ENCODE measurements around the gene XKR7. TPM values are rescaled to one million over a fixed set of nuclear protein-coding genes. Genes with fewer than 3 reads are reported as not detected.
A peak's percentile ranks its signal among the peaks of the same experiment; 100 is the strongest.

XKR7 gene
- polyA plus RNA-seq, 2 donors, result under 0.01 TPM; not detected in 1

GRCh38 chr20:32034581-32035425, 66.9 kb downstream of the XKR7 start:
- 53 to 57% methylated on average over 9 of the region's 9 CpGs for WGBS, 2 donors
- Histone ChIP-seq H3K4me1 (ENCODE audit: control insufficient read depth in 2 of 2, insufficient read depth in 2 of 2, low read length in 1 of 2) (no peaks in the 10 kb centered on the region), H3K9me3 (ENCODE audit: control insufficient read depth in 2 of 2, insufficient read depth in 1 of 2, low read depth in 1 of 2, low read length in 1 of 2) (no peaks in the 10 kb centered on the region), H3K4me3 (ENCODE audit: low read depth in 1 of 2, low read length in 2 of 2) (no peak overlapping the region), H3K27me3 (ENCODE audit: control insufficient read depth in 1 of 2, insufficient read depth in 2 of 2, low read length in 2 of 2) (no peaks in the 10 kb centered on the region), H3K27ac (ENCODE audit: low read depth in 2 of 2, low read length in 1 of 2) (no peak overlapping the region), H3K36me3 (ENCODE audit: control insufficient read depth in 2 of 2, insufficient read depth in 2 of 2, low read length in 1 of 2) (no peaks in the 10 kb centered on the region)

GRCh38 chr20:32035426-32035779, 67.5 kb downstream of the XKR7 start:
- no peak overlapping the region for H3K4me3 ChIP-seq (ENCODE audit: low read depth in 1 of 2, low read length in 2 of 2)
- WGBS, 2 donors, result 74 to 81% methylated on average over 8 of the region's 8 CpGs
- H3K36me3 ChIP-seq (ENCODE audit: control insufficient read depth in 2 of 2, insufficient read depth in 2 of 2, low read length in 1 of 2), result no peaks in the 10 kb centered on the region
- no peaks in the 10 kb centered on the region for H3K9me3 ChIP-seq (ENCODE audit: control insufficient read depth in 2 of 2, insufficient read depth in 1 of 2, low read depth in 1 of 2, low read length in 1 of 2)
- no peaks in the 10 kb centered on the region for H3K27me3 ChIP-seq (ENCODE audit: control insufficient read depth in 1 of 2, insufficient read depth in 2 of 2, low read length in 2 of 2)
- no peak overlapping the region for H3K27ac ChIP-seq (ENCODE audit: low read depth in 2 of 2, low read length in 1 of 2)
- H3K4me1 ChIP-seq (ENCODE audit: control insufficient read depth in 2 of 2, insufficient read depth in 2 of 2, low read length in 1 of 2), result no peaks in the 10 kb centered on the region

GRCh38 chr20:32036252-32036651, 68.3 kb downstream of the XKR7 start:
- 51 to 55% methylated on average over 4 of the region's 4 CpGs for WGBS, 2 donors
- no peak overlapping the region for H3K27ac ChIP-seq (ENCODE audit: low read depth in 2 of 2, low read length in 1 of 2)
- H3K36me3 ChIP-seq (ENCODE audit: control insufficient read depth in 2 of 2, insufficient read depth in 2 of 2, low read length in 1 of 2), result no peaks in the 10 kb centered on the region
- no peaks in the 10 kb centered on the region for H3K4me1 ChIP-seq (ENCODE audit: control insufficient read depth in 2 of 2, insufficient read depth in 2 of 2, low read length in 1 of 2)
- no peaks in the 10 kb centered on the region for H3K27me3 ChIP-seq (ENCODE audit: control insufficient read depth in 1 of 2, insufficient read depth in 2 of 2, low read length in 2 of 2)
- no peaks in the 10 kb centered on the region for H3K9me3 ChIP-seq (ENCODE audit: control insufficient read depth in 2 of 2, insufficient read depth in 1 of 2, low read depth in 1 of 2, low read length in 1 of 2)
- H3K4me3 ChIP-seq (ENCODE audit: low read depth in 1 of 2, low read length in 2 of 2), result no peak overlapping the region

- Histone ChIP-seq H3K9me3 (ENCODE audit: control insufficient read depth in 2 of 2, insufficient read depth in 1 of 2, low read depth in 1 of 2, low read length in 1 of 2) (no peaks in the 10 kb centered on the region), H3K27me3 (ENCODE audit: control insufficient read depth in 1 of 2, insufficient read depth in 2 of 2, low read length in 2 of 2) (no peaks in the 10 kb centered on the region), H3K4me1 (ENCODE audit: control insufficient read depth in 2 of 2, insufficient read depth in 2 of 2, low read length in 1 of 2) (no peaks in the 10 kb centered on the region), H3K4me3 (ENCODE audit: low read depth in 1 of 2, low read length in 2 of 2) (no peak overlapping the region), H3K27ac (ENCODE audit: low read depth in 2 of 2, low read length in 1 of 2) (no peak overlapping the region), H3K36me3 (ENCODE audit: control insufficient read depth in 2 of 2, insufficient read depth in 2 of 2, low read length in 1 of 2) (no peaks in the 10 kb centered on the region)
- WGBS, 2 donors, result 53 to 55% methylated on average over 10 of the region's 10 CpGs
Measured at GRCh38 chr20:32036716-32037485, 69.0 kb downstream of the XKR7 start.

- WGBS, 2 donors, result 51 to 64% methylated on average over 4 of the region's 4 CpGs
- Histone ChIP-seq H3K4me1 (ENCODE audit: control insufficient read depth in 2 of 2, insufficient read depth in 2 of 2, low read length in 1 of 2) (no peaks in the 10 kb centered on the region), H3K36me3 (ENCODE audit: control insufficient read depth in 2 of 2, insufficient read depth in 2 of 2, low read length in 1 of 2) (no peaks in the 10 kb centered on the region), H3K9me3 (ENCODE audit: control insufficient read depth in 2 of 2, insufficient read depth in 1 of 2, low read depth in 1 of 2, low read length in 1 of 2) (no peaks in the 10 kb centered on the region), H3K27me3 (ENCODE audit: control insufficient read depth in 1 of 2, insufficient read depth in 2 of 2, low read length in 2 of 2) (no peaks in the 10 kb centered on the region), H3K4me3 (ENCODE audit: low read depth in 1 of 2, low read length in 2 of 2) (no peak overlapping the region), H3K27ac (ENCODE audit: low read depth in 2 of 2, low read length in 1 of 2) (no peak overlapping the region)
Measured at GRCh38 chr20:32037929-32038328, 70.0 kb downstream of the XKR7 start.

GRCh38 chr20:32040142-32040953, 72.4 kb downstream of the XKR7 start:
- Histone ChIP-seq H3K27me3 (ENCODE audit: control insufficient read depth in 1 of 2, insufficient read depth in 2 of 2, low read length in 2 of 2) (no peaks in the 10 kb centered on the region), H3K36me3 (ENCODE audit: control insufficient read depth in 2 of 2, insufficient read depth in 2 of 2, low read length in 1 of 2) (no peaks in the 10 kb centered on the region), H3K4me3 (ENCODE audit: low read depth in 1 of 2, low read length in 2 of 2) (no peak overlapping the region), H3K27ac (ENCODE audit: low read depth in 2 of 2, low read length in 1 of 2) (peak overlapping the region; percentile 47 to 52), H3K4me1 (ENCODE audit: control insufficient read depth in 2 of 2, insufficient read depth in 2 of 2, low read length in 1 of 2) (no peaks in the 10 kb centered on the region), H3K9me3 (ENCODE audit: control insufficient read depth in 2 of 2, insufficient read depth in 1 of 2, low read depth in 1 of 2, low read length in 1 of 2) (no peaks in the 10 kb centered on the region)
- 35 to 50% methylated on average over 9 to 10 of the region's 10 CpGs for WGBS, 2 donors

GRCh38 chr20:32045999-32046398, 78.0 kb downstream of the XKR7 start:
- H3K36me3 ChIP-seq (ENCODE audit: control insufficient read depth in 2 of 2, insufficient read depth in 2 of 2, low read length in 1 of 2), result no peaks in the 10 kb centered on the region
- WGBS, 2 donors, result 75% methylated on average over 3 of the region's 3 CpGs

GRCh38 chr20:32050324-32050841, 82.4 kb downstream of the XKR7 start:
- no peaks in the 10 kb centered on the region for H3K36me3 ChIP-seq (ENCODE audit: control insufficient read depth in 2 of 2, insufficient read depth in 2 of 2, low read length in 1 of 2)
- peaks cover 2 to 9% of the 10 kb centered on the region in 2 donors for H3K4me1 ChIP-seq (ENCODE audit: control insufficient read depth in 2 of 2, insufficient read depth in 2 of 2, low read length in 1 of 2)
- peaks cover 0 to 15% of the 10 kb centered on the region in 2 donors for H3K27me3 ChIP-seq (ENCODE audit: control insufficient read depth in 1 of 2, insufficient read depth in 2 of 2, low read length in 2 of 2)
- H3K9me3 ChIP-seq (ENCODE audit: control insufficient read depth in 2 of 2, insufficient read depth in 1 of 2, low read depth in 1 of 2, low read length in 1 of 2), result no peaks in the 10 kb centered on the region
- 94% methylated on average over 4 of the region's 4 CpGs for WGBS, 2 donors
- no peak overlapping the region for H3K27ac ChIP-seq (ENCODE audit: low read depth in 2 of 2, low read length in 1 of 2)
- no peak overlapping the region for H3K4me3 ChIP-seq (ENCODE audit: low read depth in 1 of 2, low read length in 2 of 2)

More at GRCh38 chr20:32045999-32046398, 78.0 kb downstream of the XKR7 start:
- H3K27ac ChIP-seq (ENCODE audit: low read depth in 2 of 2, low read length in 1 of 2), result no peak overlapping the region
- no peak overlapping the region for H3K4me3 ChIP-seq (ENCODE audit: low read depth in 1 of 2, low read length in 2 of 2)
- H3K27me3 ChIP-seq (ENCODE audit: control insufficient read depth in 1 of 2, insufficient read depth in 2 of 2, low read length in 2 of 2), result peaks cover 0 to 3% of the 10 kb centered on the region in 2 donors
- H3K9me3 ChIP-seq (ENCODE audit: control insufficient read depth in 2 of 2, insufficient read depth in 1 of 2, low read depth in 1 of 2, low read length in 1 of 2), result no peaks in the 10 kb centered on the region
- H3K4me1 ChIP-seq (ENCODE audit: control insufficient read depth in 2 of 2, insufficient read depth in 2 of 2, low read length in 1 of 2), result no peaks in the 10 kb centered on the region

GRCh38 chr20:32050851-32051556, 83.1 kb downstream of the XKR7 start:
- no peak overlapping the region for H3K27ac ChIP-seq (ENCODE audit: low read depth in 2 of 2, low read length in 1 of 2)

More at GRCh38 chr20:32050851-32051556, 83.1 kb downstream of the XKR7 start:
- Histone ChIP-seq H3K36me3 (ENCODE audit: control insufficient read depth in 2 of 2, insufficient read depth in 2 of 2, low read length in 1 of 2) (no peaks in the 10 kb centered on the region), H3K27me3 (ENCODE audit: control insufficient read depth in 1 of 2, insufficient read depth in 2 of 2, low read length in 2 of 2) (peaks cover 0 to 15% of the 10 kb centered on the region in 2 donors), H3K4me1 (ENCODE audit: control insufficient read depth in 2 of 2, insufficient read depth in 2 of 2, low read length in 1 of 2) (peaks cover 2 to 9% of the 10 kb centered on the region in 2 donors), H3K4me3 (ENCODE audit: low read depth in 1 of 2, low read length in 2 of 2) (no peak overlapping the region), H3K9me3 (ENCODE audit: control insufficient read depth in 2 of 2, insufficient read depth in 1 of 2, low read depth in 1 of 2, low read length in 1 of 2) (no peaks in the 10 kb centered on the region)
- 31 to 34% methylated on average over 17 of the region's 17 CpGs for WGBS, 2 donors
